ENCODE measurements around the gene GJB3. TPM values are rescaled to one million over a fixed set of nuclear protein-coding genes. Genes with fewer than 3 reads are reported as not detected.

The GJB3 gene
- total and polyA plus RNA-seq, 4 donors, result 0.15 to 0.33 (median 0.17) TPM; not detected in 1

GRCh38 chr1:34755961-34756360, 25.1 kb upstream of the GJB3 start:
- no peaks in the 10 kb centered on the region for H3K9me3 ChIP-seq (ENCODE audit: control insufficient read depth in 4 of 4, low read length in 3 of 4)
- H3K4me3 ChIP-seq (ENCODE audit: low read depth in 1 of 3, low read length in 3 of 3), result no peak overlapping the region
- DNase-seq (ENCODE audit: low spot score), result no peak
- WGBS, result 94% methylated on average over 6 of the region's 6 CpGs
- H3K9ac ChIP-seq (ENCODE audit: low read depth in 1 of 2, low read length in 2 of 2), result no peak overlapping the region
- no peaks in the 10 kb centered on the region for H3K36me3 ChIP-seq (ENCODE audit: control insufficient read depth in 4 of 4, insufficient read depth in 3 of 4, low read depth in 1 of 4, low read length in 3 of 4)
- H3K4me1 ChIP-seq (ENCODE audit: control insufficient read depth in 4 of 4, insufficient read depth in 4 of 4, low read length in 3 of 4), result no peaks in the 10 kb centered on the region
- no peak for TF ChIP-seq SP1 (IDR thresholded peaks at IDR 0.05)
- no peak overlapping the region for H3K27ac ChIP-seq (ENCODE audit: low read depth in 1 of 2, low read length in 2 of 2)
- H3K27me3 ChIP-seq (ENCODE audit: control insufficient read depth in 4 of 4, insufficient read depth in 4 of 4, low read length in 3 of 4), result no peaks in the 10 kb centered on the region

- 93% methylated on average over 21 of the region's 21 CpGs for WGBS
- Histone ChIP-seq H3K27me3 (ENCODE audit: control insufficient read depth in 4 of 4, insufficient read depth in 4 of 4, low read length in 3 of 4) (no peaks in the 10 kb centered on the region), H3K9ac (ENCODE audit: low read depth in 1 of 2, low read length in 2 of 2) (no peak overlapping the region), H3K36me3 (ENCODE audit: control insufficient read depth in 4 of 4, insufficient read depth in 3 of 4, low read depth in 1 of 4, low read length in 3 of 4) (no peaks in the 10 kb centered on the region), H3K4me1 (ENCODE audit: control insufficient read depth in 4 of 4, insufficient read depth in 4 of 4, low read length in 3 of 4) (no peaks in the 10 kb centered on the region), H3K9me3 (ENCODE audit: control insufficient read depth in 4 of 4, low read length in 3 of 4) (no peaks in the 10 kb centered on the region), H3K27ac (ENCODE audit: low read depth in 1 of 2, low read length in 2 of 2) (no peak overlapping the region), H3K4me3 (ENCODE audit: low read depth in 1 of 3, low read length in 3 of 3) (no peak overlapping the region)
- TF ChIP-seq, protein P1, sequence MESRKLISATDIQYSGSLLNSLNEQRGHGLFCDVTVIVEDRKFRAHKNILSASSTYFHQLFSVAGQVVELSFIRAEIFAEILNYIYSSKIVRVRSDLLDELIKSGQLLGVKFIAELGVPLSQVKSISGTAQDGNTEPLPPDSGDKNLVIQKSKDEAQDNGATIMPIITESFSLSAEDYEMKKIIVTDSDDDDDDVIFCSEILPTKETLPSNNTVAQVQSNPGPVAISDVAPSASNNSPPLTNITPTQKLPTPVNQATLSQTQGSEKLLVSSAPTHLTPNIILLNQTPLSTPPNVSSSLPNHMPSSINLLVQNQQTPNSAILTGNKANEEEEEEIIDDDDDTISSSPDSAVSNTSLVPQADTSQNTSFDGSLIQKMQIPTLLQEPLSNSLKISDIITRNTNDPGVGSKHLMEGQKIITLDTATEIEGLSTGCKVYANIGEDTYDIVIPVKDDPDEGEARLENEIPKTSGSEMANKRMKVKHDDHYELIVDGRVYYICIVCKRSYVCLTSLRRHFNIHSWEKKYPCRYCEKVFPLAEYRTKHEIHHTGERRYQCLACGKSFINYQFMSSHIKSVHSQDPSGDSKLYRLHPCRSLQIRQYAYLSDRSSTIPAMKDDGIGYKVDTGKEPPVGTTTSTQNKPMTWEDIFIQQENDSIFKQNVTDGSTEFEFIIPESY (IDR thresholded peaks at IDR 0.05), result no peak
- TF ChIP-seq FOXA2 (IDR thresholded peaks at IDR 0.05) (no peak), RAD21 (IDR thresholded peaks at IDR 0.05) (no peak), JUND (IDR thresholded peaks at IDR 0.05) (no peak)
- DNase-seq (ENCODE audit: low spot score), result no peak
Observed at GRCh38 chr1:34757386-34757785, 23.6 kb upstream of the GJB3 start.

DNA sequence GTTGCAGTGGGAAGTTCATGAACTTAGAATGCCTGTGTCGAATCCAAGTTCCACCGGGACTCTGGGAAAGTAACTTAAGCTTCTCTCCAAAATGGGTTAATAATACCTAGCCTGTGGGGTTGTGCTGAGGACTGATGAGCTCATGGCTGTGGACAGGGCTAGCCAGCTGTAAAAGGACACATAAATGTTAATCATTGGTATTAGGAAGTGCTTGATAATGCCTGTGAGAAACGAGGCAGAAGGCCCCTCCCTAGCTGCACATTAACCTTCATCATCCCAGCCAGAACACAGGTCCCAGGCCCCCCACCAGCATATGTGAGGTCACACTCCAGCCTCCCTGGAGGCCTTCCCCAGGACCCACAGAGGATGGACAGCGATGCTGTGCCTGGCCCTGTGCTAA, 22.3 kb upstream of the GJB3 start:
- no peaks in the 10 kb centered on the region for H3K27me3 ChIP-seq (ENCODE audit: control insufficient read depth in 4 of 4, insufficient read depth in 4 of 4, low read length in 3 of 4)
- no peak overlapping the region for H3K4me3 ChIP-seq (ENCODE audit: low read depth in 1 of 3, low read length in 3 of 3)
- no peak overlapping the region for H3K27ac ChIP-seq (ENCODE audit: low read depth in 1 of 2, low read length in 2 of 2)
- H3K4me1 ChIP-seq (ENCODE audit: control insufficient read depth in 4 of 4, insufficient read depth in 4 of 4, low read length in 3 of 4), result no peaks in the 10 kb centered on the region
- H3K9me3 ChIP-seq (ENCODE audit: control insufficient read depth in 4 of 4, low read length in 3 of 4), result no peaks in the 10 kb centered on the region
- WGBS, result 72% methylated on average over 4 of the region's 4 CpGs
- DNase-seq (ENCODE audit: low spot score), result no peak
- no peak overlapping the region for H3K9ac ChIP-seq (ENCODE audit: low read depth in 1 of 2, low read length in 2 of 2)
- TF ChIP-seq NR2F2 (IDR thresholded peaks at IDR 0.05) (no peak), TAF1 (conservative IDR thresholded peaks at IDR 0.05) (no peak), JUND (IDR thresholded peaks at IDR 0.05) (no peak), FOXA1 (IDR thresholded peaks at IDR 0.05) (no peak), HNF4G (IDR thresholded peaks at IDR 0.05) (no peak), FOXA2 (IDR thresholded peaks at IDR 0.05) (no peak), YY1 (IDR thresholded peaks at IDR 0.05) (no peak)
- TF ChIP-seq, protein P2, sequence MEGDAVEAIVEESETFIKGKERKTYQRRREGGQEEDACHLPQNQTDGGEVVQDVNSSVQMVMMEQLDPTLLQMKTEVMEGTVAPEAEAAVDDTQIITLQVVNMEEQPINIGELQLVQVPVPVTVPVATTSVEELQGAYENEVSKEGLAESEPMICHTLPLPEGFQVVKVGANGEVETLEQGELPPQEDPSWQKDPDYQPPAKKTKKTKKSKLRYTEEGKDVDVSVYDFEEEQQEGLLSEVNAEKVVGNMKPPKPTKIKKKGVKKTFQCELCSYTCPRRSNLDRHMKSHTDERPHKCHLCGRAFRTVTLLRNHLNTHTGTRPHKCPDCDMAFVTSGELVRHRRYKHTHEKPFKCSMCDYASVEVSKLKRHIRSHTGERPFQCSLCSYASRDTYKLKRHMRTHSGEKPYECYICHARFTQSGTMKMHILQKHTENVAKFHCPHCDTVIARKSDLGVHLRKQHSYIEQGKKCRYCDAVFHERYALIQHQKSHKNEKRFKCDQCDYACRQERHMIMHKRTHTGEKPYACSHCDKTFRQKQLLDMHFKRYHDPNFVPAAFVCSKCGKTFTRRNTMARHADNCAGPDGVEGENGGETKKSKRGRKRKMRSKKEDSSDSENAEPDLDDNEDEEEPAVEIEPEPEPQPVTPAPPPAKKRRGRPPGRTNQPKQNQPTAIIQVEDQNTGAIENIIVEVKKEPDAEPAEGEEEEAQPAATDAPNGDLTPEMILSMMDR (IDR thresholded peaks at IDR 0.05; ENCODE audit: low read depth, low read length, missing input control), result no peak
- TF ChIP-seq, protein P1 (IDR thresholded peaks at IDR 0.05), result no peak
- TF ChIP-seq, protein P3, sequence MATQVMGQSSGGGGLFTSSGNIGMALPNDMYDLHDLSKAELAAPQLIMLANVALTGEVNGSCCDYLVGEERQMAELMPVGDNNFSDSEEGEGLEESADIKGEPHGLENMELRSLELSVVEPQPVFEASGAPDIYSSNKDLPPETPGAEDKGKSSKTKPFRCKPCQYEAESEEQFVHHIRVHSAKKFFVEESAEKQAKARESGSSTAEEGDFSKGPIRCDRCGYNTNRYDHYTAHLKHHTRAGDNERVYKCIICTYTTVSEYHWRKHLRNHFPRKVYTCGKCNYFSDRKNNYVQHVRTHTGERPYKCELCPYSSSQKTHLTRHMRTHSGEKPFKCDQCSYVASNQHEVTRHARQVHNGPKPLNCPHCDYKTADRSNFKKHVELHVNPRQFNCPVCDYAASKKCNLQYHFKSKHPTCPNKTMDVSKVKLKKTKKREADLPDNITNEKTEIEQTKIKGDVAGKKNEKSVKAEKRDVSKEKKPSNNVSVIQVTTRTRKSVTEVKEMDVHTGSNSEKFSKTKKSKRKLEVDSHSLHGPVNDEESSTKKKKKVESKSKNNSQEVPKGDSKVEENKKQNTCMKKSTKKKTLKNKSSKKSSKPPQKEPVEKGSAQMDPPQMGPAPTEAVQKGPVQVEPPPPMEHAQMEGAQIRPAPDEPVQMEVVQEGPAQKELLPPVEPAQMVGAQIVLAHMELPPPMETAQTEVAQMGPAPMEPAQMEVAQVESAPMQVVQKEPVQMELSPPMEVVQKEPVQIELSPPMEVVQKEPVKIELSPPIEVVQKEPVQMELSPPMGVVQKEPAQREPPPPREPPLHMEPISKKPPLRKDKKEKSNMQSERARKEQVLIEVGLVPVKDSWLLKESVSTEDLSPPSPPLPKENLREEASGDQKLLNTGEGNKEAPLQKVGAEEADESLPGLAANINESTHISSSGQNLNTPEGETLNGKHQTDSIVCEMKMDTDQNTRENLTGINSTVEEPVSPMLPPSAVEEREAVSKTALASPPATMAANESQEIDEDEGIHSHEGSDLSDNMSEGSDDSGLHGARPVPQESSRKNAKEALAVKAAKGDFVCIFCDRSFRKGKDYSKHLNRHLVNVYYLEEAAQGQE (IDR thresholded peaks at IDR 0.05), result no peak
- no peaks in the 10 kb centered on the region for H3K36me3 ChIP-seq (ENCODE audit: control insufficient read depth in 4 of 4, insufficient read depth in 3 of 4, low read depth in 1 of 4, low read length in 3 of 4)

Measured in liver (tissue), 9 donors.